ENCODE measurements around the gene BEND5.

DNA sequence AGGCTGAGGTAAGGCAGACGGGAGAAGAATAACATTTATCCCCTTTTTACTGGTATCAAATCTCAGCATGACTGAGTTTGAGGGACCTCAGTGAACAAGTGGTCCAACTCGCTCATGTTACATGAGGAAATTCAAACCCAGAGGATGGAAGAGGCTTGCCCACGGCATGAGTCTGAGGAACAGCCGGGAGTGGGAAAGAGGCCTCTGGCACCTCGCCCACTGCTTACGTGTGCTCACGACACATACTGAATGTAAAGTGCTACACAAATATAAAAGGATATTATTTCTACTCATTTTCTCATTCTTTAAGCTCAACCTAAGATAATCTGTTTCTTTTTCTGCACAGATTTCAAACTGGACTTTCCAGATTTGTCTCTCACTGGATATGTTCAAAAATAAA, 14.7 kb downstream of the BEND5 start:
- TF ChIP-seq, protein P1, sequence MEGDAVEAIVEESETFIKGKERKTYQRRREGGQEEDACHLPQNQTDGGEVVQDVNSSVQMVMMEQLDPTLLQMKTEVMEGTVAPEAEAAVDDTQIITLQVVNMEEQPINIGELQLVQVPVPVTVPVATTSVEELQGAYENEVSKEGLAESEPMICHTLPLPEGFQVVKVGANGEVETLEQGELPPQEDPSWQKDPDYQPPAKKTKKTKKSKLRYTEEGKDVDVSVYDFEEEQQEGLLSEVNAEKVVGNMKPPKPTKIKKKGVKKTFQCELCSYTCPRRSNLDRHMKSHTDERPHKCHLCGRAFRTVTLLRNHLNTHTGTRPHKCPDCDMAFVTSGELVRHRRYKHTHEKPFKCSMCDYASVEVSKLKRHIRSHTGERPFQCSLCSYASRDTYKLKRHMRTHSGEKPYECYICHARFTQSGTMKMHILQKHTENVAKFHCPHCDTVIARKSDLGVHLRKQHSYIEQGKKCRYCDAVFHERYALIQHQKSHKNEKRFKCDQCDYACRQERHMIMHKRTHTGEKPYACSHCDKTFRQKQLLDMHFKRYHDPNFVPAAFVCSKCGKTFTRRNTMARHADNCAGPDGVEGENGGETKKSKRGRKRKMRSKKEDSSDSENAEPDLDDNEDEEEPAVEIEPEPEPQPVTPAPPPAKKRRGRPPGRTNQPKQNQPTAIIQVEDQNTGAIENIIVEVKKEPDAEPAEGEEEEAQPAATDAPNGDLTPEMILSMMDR (IDR thresholded peaks at IDR 0.05; ENCODE audit: low read length): no peak
- no peak for TF ChIP-seq EZH2 (IDR thresholded peaks at IDR 0.05; ENCODE audit: borderline replicate concordance, low read length)

Data from OCI-LY1 (cell line).